ENCODE measurements around the gene CYP17A1.
A peak's percentile ranks its signal among the peaks of the same experiment; 100 is the strongest.
"Not testable (repeated sequence)": the region's sequence is repeated elsewhere in the genome, so short reads cannot be mapped to it uniquely, and the experiment has no call there.

Gene CYP17A1

DNA sequence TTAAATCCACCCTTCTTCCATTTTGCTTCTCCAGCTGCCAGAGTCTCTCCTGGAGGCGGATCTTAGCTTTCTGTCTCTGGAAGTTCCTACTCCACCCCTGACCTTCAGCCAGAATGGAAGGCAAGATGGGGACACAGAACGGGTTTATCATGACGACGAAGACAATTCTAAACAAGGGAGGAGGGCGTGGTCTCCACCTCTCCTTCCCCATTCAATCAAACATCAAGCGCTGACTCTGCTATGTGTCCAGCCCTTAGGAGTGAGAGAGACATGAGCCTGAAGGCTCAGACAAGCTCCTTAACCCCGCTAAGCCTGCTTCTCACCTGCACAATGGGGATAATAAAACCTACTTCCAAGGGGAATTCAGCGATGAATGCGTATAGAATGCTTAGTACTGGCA lies 3.1 kb downstream of the CYP17A1 start:
- DNase-seq, result no peak

GRCh38 chr10:102832987-102833386 lies 4.2 kb downstream of the CYP17A1 start:
- DNase-seq, result no peak

GRCh38 chr10:102832248-102832647 lies 5.0 kb downstream of the CYP17A1 start:
- no peak for DNase-seq

DNA sequence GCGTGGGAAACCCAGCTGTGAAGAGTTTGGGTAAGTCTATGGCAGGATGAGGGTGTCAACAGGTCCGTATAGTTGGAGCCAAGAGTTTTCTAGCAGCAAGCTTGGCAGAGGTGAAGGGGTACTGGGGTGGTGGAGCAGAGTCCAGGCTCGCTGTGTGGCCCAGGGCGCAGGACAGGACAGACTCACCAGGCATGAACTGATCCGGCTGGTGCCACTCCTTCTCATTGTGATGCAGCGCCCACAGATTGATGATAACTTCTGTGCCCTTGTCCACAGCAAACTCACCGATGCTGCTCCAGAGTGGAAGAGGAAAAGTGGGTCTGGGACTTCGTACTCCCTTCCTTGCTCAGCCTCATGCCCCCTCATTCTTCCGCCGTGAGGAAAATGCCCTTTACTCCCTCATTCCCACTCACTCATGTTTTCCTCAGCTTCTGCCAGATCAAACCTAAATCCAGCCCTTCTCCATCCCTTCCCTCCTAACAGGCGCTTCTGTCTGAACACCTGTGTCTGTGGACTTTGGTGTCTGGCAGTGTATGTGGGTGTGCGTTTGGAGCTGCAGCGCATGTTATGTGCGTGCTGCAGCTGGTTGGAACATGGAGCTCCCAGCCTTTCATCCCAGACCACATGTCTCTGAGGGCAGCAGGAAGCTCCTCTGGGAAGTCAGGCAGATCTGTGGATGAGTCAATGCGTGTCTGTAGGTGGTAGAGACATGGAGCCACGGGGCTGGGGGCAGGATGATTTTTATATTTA lies 5.7 kb downstream of the CYP17A1 start:
- no peak for DNase-seq

DNA sequence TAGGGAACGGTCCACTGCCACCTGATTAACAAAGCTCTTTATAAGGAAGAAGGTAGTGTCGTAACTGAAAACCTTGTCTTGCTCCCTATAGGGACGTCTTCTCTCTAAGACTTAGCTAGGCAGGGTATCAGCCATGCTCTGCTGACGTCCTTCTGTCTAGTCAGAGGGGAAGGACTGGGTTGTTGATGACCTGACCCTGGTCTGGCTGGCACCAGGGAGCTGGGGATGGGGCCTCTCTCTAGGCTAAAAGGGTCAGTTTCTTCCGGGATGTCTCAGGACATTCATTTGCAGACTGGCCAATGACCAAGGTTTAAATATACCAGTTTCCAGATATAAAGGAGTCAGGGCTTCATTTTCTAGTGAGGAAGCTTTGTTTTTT lies 9.6 kb downstream of the CYP17A1 start:
- no peak for DNase-seq

DNA sequence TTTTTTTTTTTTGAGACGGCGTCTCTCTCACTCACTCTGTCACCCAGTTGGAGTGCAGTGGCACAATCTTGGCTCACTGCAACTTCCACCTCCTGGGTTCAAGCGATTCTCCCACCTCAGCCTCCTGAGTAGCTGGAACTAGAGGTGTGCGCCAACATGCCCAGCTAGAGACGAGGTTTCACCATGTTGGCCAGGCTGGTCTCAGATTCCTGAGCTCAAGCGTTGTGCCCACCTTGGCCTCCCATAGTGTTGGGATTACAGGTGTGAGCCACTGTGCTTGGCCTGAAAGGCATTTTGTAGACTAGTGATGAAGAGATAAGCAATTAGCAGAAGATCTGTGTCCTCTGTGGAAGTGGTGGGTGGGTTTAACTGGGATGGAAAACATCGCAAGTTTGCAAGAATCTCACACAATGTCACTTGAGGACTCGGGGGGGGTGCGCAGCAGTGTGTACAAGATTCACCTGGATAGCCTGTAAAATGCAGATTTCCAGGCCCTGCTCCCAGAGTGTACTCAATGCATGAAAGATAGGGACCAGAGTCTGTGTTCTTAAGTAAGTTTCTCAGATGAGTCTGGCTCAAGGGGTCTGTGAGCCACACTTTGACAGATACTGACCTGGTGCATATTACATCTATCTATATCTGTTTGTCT lies 10.9 kb downstream of the CYP17A1 start:
- no peak for DNase-seq

GRCh38 chr10:102824664-102825063 lies 12.5 kb downstream of the CYP17A1 start:
- no peak for DNase-seq

DNA sequence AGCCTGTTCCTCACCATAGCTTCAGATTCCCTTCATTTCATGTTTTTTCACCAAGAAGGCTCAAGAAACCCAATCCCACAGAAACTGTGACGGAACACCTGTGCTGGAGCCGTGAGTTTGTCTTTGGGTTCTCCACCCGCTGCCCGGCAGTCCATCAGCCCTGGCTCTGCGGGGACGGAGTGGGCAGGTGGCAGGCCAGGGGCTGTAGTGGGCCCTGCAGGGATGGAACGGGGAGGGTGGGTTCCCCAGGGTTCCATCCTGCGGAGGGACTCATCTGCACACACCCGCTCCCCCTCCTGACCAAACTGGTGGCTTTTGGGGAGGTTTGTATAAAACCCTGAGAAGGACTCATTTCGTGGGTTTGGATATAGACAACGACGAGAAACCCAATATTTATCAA lies 15.0 kb downstream of the CYP17A1 start:
- no peak for DNase-seq

DNA sequence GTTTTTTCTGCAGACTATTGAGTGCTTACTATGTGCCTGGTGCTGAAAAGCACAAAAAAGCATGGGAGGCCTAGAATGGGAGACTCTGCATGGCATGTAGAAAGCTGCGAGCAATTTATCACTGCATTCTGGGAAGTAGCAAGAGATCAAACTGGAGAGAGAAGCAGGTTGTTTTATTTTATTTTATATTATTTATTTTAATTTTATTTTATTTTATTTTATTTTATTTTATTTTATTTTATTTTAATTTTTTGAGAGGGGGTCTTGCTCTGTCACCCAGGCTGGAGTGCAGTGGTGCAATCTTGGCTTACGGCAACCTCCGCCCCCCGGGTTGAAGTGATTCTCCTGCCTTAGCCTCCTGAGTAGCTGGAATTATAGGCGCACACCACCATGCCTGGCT lies 17.2 kb downstream of the CYP17A1 start:
- not testable (repeated sequence) for DNase-seq

- no peak for DNase-seq
Measured at GRCh38 chr10:102819054-102819453, 18.2 kb downstream of the CYP17A1 start.

DNA sequence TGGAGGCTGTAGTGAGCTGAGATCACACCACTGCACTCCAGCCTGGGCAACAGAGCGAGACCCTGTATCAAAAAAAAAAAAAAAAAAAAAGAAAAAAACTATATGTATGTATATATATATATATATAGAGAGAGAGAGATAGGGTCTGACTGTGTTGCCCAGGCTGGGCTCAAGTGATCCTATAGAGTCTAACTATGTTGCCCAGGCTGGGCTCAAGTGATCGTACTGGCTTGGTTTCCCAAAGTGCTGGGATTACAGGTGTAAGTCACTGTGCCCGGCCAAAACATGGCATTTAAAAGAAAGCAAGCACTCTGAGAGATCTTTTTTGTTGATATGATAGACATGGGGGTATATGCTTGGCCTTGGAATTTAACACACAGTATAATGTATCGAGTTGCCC lies 20.0 kb downstream of the CYP17A1 start:
- DNase-seq, result no peak

DNA sequence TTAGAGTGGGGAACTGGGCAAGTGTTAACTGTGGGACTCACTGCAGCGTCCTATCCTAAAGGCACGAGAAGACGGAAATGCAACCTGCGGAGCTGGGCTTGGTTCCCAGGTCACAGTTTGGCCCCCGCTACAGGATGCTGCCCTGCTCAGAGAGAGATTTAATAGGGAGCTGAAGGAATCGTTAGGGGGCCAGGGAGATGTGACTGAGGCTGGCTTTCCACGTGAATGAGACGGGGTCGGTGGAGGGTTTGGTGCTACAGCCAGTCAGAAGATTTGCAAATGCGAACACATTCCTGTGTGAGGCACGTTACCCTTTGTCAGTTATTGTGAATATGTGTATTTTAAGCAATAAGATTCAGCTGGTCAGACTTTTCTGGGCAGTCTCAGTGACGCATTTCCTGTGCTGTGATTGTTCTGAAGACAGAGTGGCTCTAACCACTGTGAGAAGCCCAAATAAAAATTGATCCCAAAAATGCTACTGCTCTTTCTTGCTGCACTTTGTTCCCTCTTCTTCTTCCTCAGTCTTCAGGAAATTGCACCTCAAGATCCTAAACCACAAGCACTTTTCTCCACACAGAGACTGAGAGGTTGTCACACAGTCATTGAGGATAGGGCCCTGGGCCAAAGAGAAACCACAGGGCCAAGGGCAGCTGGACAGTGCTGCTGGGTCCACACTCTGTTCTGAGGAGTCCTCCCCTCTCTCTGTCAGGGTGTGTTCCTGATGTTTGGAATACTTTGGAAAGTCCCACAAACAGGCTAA lies 21.2 kb downstream of the CYP17A1 start:
- no peak for DNase-seq

GRCh38 chr10:102814873-102815661 lies 22.1 kb downstream of the CYP17A1 start:
- DNase-seq, result no peak

- DNase-seq, result no peak
Measured at GRCh38 chr10:102814453-102814871, 22.8 kb downstream of the CYP17A1 start.

DNA sequence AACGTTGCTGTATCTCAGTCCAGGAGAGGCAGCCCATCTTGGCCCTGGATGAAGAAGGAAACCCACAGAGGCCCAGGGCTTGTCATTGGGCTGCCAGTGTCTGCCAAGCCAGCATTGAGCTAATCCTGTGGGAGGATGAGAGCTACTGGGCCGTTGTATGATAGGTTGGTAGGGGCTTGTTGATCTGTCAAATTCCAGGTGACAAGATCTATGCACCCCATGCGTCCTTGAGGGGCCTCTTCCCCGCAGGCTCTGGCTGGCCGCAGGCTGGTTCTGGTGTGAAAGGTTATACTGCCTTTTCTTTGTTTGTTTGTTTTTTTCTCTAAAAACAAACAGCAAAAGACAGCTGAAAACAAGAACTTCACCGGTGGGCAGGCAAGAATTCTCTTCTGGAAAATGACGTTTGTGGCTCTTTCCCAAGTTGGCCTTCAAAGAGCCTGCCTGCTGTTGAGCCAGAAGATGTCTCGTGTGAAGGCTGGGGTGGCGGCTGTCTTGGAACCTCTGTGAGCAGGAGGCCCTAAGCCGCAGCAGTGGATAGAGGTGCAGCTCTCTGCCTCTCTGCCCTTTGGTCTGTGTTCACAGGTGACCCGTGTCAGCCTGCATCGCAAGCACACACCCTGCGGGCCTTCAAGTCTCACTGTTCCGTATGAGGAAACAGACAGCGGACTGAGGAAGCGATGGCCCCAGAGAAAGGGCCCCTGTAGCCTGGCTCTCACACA lies 23.3 kb downstream of the CYP17A1 start:
- DNase-seq, result no peak

GRCh38 chr10:102813017-102813541 lies 24.1 kb downstream of the CYP17A1 start:
- no peak for DNase-seq

GRCh38 chr10:102812231-102812876 lies 24.9 kb downstream of the CYP17A1 start:
- no peak for DNase-seq

GRCh38 chr10:102811346-102811745 lies 25.9 kb downstream of the CYP17A1 start:
- DNase-seq, result no peak

DNA sequence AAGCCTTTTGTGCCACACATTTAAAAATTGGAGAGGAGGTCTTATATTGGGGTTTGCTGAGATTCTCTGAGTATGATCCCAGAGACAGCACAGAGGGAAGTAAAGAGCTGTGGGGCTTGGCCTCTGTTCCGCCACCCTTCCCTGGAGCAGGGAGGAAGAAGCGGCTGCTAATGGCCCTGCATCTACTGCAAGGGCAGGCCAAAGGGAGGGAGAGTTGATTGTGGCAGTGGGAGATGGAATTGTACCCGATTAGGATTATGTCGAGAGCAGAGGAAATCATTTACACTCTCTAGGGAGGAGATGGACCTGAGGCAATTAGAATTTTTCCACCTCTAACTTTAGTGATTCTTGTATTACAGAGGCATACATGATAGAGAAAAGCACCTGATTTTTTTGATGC lies 28.8 kb downstream of the CYP17A1 start:
- no peak for DNase-seq

GRCh38 chr10:102804382-102805055 lies 32.7 kb downstream of the CYP17A1 start:
- DNase-seq, result no peak

- DNase-seq, result peak; percentile 43 to 44
Measured at GRCh38 chr10:102802920-102803534, 34.2 kb downstream of the CYP17A1 start.
